ENCODE data around the gene CD3E.
A peak's percentile ranks its signal among the peaks of the same experiment; 100 is the strongest.

The CD3E gene

GRCh38 chr11:118264569-118265465 lies 39.7 kb upstream of the CD3E start:
- Histone ChIP-seq H3K4me1 (ENCODE audit: control extremely low read depth in 1 of 4, control insufficient read depth in 4 of 4, insufficient read depth in 4 of 4, low read length in 3 of 4) (peaks cover 5 to 24% (median 16%) of the 10 kb centered on the region in 4 experiments), H3K4me3 (ENCODE audit: control insufficient read depth in 1 of 7, extremely low read depth in 1 of 7, insufficient read depth in 4 of 7, low read depth in 2 of 7, low read length in 6 of 7) (peak overlapping the region in 5 of 7 experiments; percentile 60 to 81 (median 66)), H3K9me3 (ENCODE audit: control extremely low read depth in 1 of 5, control insufficient read depth in 4 of 5, insufficient read depth in 2 of 5, low read depth in 1 of 5, low read length in 4 of 5) (peaks cover 0 to 2% (median 0%) of the 10 kb centered on the region in 5 experiments), H3K27ac (ENCODE audit: insufficient read depth in 1 of 2, low read depth in 1 of 2, low read length in 2 of 2, poor library complexity in 1 of 2, severe bottlenecking in 2 of 2) (no peak overlapping the region), H3K36me3 (ENCODE audit: control insufficient read depth in 4 of 4, insufficient read depth in 4 of 4, low read length in 3 of 4) (no peaks in the 10 kb centered on the region), H3K27me3 (replicated peaks in 2 of 5; ENCODE audit: control insufficient read depth in 4 of 5, insufficient read depth in 5 of 5, low read length in 4 of 5) (no peaks in the 10 kb centered on the region)
- 96% methylated on average over 11 of the region's 13 CpGs for WGBS (ENCODE audit: insufficient coverage)
- DNase-seq = no peak
- CTCF ChIA-PET = interaction anchor here (0.6 to 2.8 kb wide), 17 partner anchors 9 to 80 kb away, joined by 3 to 19 read pairs (median 3); partner anchors contain the start of gene MPZL3
- POLR2A ChIA-PET = interaction anchor here (0.5 to 0.8 kb wide), 4 partner anchors 46 to 773 kb away, joined by 3 read pairs; no protein-coding TSS in a partner anchor

- H3K36me3 ChIP-seq (ENCODE audit: control insufficient read depth in 4 of 4, insufficient read depth in 4 of 4, low read length in 3 of 4) = no peaks in the 10 kb centered on the region
- no peak overlapping the region for H3K4me3 ChIP-seq (ENCODE audit: control insufficient read depth in 1 of 7, extremely low read depth in 1 of 7, insufficient read depth in 4 of 7, low read depth in 2 of 7, low read length in 6 of 7)
- no peak for DNase-seq
- peaks cover 0 to 2% (median 0%) of the 10 kb centered on the region in 5 experiments for H3K9me3 ChIP-seq (ENCODE audit: control extremely low read depth in 1 of 5, control insufficient read depth in 4 of 5, insufficient read depth in 2 of 5, low read depth in 1 of 5, low read length in 4 of 5)
- H3K4me1 ChIP-seq (ENCODE audit: control extremely low read depth in 1 of 4, control insufficient read depth in 4 of 4, insufficient read depth in 4 of 4, low read length in 3 of 4) = peaks cover 5 to 24% (median 16%) of the 10 kb centered on the region in 4 experiments
- H3K27me3 ChIP-seq (replicated peaks in 2 of 5; ENCODE audit: control insufficient read depth in 4 of 5, insufficient read depth in 5 of 5, low read length in 4 of 5) = no peaks in the 10 kb centered on the region
- 50% methylated on average over 1 of the region's 1 CpG for WGBS (ENCODE audit: insufficient coverage)
- H3K27ac ChIP-seq (ENCODE audit: insufficient read depth in 1 of 2, low read depth in 1 of 2, low read length in 2 of 2, poor library complexity in 1 of 2, severe bottlenecking in 2 of 2) = no peak overlapping the region
- CTCF ChIA-PET = interaction anchor here (0.8 to 1.4 kb wide), 7 partner anchors 10 to 81 kb away, joined by 3 to 9 read pairs (median 3); no protein-coding TSS in a partner anchor
- POLR2A ChIA-PET = interaction anchor here (0.8 kb wide), 1 partner anchor 198 kb away, joined by 3 read pairs; no protein-coding TSS in a partner anchor
Measured at GRCh38 chr11:118265954-118266353, 38.6 kb upstream of the CD3E start.

DNA sequence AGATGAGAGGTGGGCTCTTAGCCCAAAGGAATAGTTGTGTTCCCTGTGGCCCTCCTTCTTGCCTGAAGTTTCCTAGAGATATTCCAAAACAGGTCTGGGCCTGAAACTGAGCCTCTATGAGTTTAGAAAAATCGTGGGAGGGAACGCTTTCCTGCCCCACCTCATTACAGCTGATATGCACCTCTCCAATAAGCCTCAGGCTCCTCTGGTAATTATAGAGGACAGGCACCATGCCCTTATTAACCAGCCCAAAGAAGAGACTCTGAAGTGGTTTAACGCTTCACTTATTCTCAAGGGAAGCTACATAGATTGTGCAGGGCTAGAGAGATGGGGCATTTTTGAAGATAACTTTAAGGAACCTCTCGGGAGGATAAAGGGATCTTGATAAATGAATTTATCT lies 37.0 kb upstream of the CD3E start:
- H3K27me3 ChIP-seq (replicated peaks in 2 of 5; ENCODE audit: control insufficient read depth in 4 of 5, insufficient read depth in 5 of 5, low read length in 4 of 5) = no peaks in the 10 kb centered on the region
- H3K36me3 ChIP-seq (ENCODE audit: control insufficient read depth in 4 of 4, insufficient read depth in 4 of 4, low read length in 3 of 4) = no peaks in the 10 kb centered on the region
- H3K4me1 ChIP-seq (ENCODE audit: control extremely low read depth in 1 of 4, control insufficient read depth in 4 of 4, insufficient read depth in 4 of 4, low read length in 3 of 4) = peaks cover 5 to 24% (median 16%) of the 10 kb centered on the region in 4 experiments
- H3K9me3 ChIP-seq (ENCODE audit: control extremely low read depth in 1 of 5, control insufficient read depth in 4 of 5, insufficient read depth in 2 of 5, low read depth in 1 of 5, low read length in 4 of 5) = no peaks in the 10 kb centered on the region
- CTCF ChIA-PET = interaction anchor here (0.8 to 1.5 kb wide), 3 partner anchors 11 to 28 kb away, joined by 3 to 6 read pairs (median 3); no protein-coding TSS in a partner anchor
- no peak overlapping the region for H3K4me3 ChIP-seq (ENCODE audit: control insufficient read depth in 1 of 7, extremely low read depth in 1 of 7, insufficient read depth in 4 of 7, low read depth in 2 of 7, low read length in 6 of 7)
- no peak overlapping the region for H3K27ac ChIP-seq (ENCODE audit: insufficient read depth in 1 of 2, low read depth in 1 of 2, low read length in 2 of 2, poor library complexity in 1 of 2, severe bottlenecking in 2 of 2)
- WGBS (ENCODE audit: insufficient coverage) = no CpG with 5 or more reads among the region's 4 CpGs
- no peak for DNase-seq
- POLR2A ChIA-PET = no interaction called here

- POLR2A ChIA-PET = no interaction called here
- no peak overlapping the region for H3K4me3 ChIP-seq (ENCODE audit: control insufficient read depth in 1 of 7, extremely low read depth in 1 of 7, insufficient read depth in 4 of 7, low read depth in 2 of 7, low read length in 6 of 7)
- H3K9me3 ChIP-seq (ENCODE audit: control extremely low read depth in 1 of 5, control insufficient read depth in 4 of 5, insufficient read depth in 2 of 5, low read depth in 1 of 5, low read length in 4 of 5) = no peaks in the 10 kb centered on the region
- H3K27ac ChIP-seq (ENCODE audit: insufficient read depth in 1 of 2, low read depth in 1 of 2, low read length in 2 of 2, poor library complexity in 1 of 2, severe bottlenecking in 2 of 2) = no peak overlapping the region
- DNase-seq = no peak
- no peaks in the 10 kb centered on the region for H3K27me3 ChIP-seq (replicated peaks in 2 of 5; ENCODE audit: control insufficient read depth in 4 of 5, insufficient read depth in 5 of 5, low read length in 4 of 5)
- WGBS (ENCODE audit: insufficient coverage) = 100% methylated on average over 1 of the region's 2 CpGs
- CTCF ChIA-PET = no interaction called here
- H3K36me3 ChIP-seq (ENCODE audit: control insufficient read depth in 4 of 4, insufficient read depth in 4 of 4, low read length in 3 of 4) = no peaks in the 10 kb centered on the region
- H3K4me1 ChIP-seq (ENCODE audit: control extremely low read depth in 1 of 4, control insufficient read depth in 4 of 4, insufficient read depth in 4 of 4, low read length in 3 of 4) = no peaks in the 10 kb centered on the region
Measured at GRCh38 chr11:118272001-118272400, 32.5 kb upstream of the CD3E start.

GRCh38 chr11:118274186-118274585 lies 30.3 kb upstream of the CD3E start:
- Histone ChIP-seq H3K36me3 (ENCODE audit: control insufficient read depth in 4 of 4, insufficient read depth in 4 of 4, low read length in 3 of 4) (no peaks in the 10 kb centered on the region), H3K27me3 (replicated peaks in 2 of 5; ENCODE audit: control insufficient read depth in 4 of 5, insufficient read depth in 5 of 5, low read length in 4 of 5) (no peaks in the 10 kb centered on the region), H3K4me3 (ENCODE audit: control insufficient read depth in 1 of 7, extremely low read depth in 1 of 7, insufficient read depth in 4 of 7, low read depth in 2 of 7, low read length in 6 of 7) (no peak overlapping the region), H3K9me3 (ENCODE audit: control extremely low read depth in 1 of 5, control insufficient read depth in 4 of 5, insufficient read depth in 2 of 5, low read depth in 1 of 5, low read length in 4 of 5) (no peaks in the 10 kb centered on the region), H3K4me1 (ENCODE audit: control extremely low read depth in 1 of 4, control insufficient read depth in 4 of 4, insufficient read depth in 4 of 4, low read length in 3 of 4) (no peaks in the 10 kb centered on the region), H3K27ac (ENCODE audit: insufficient read depth in 1 of 2, low read depth in 1 of 2, low read length in 2 of 2, poor library complexity in 1 of 2, severe bottlenecking in 2 of 2) (no peak overlapping the region)
- no peak for DNase-seq
- POLR2A ChIA-PET = no interaction called here
- CTCF ChIA-PET = interaction anchor here (1.3 to 1.5 kb wide), 2 partner anchors 9 to 130 kb away, joined by 4 to 5 read pairs; no protein-coding TSS in a partner anchor
- WGBS (ENCODE audit: insufficient coverage) = no CpG with 5 or more reads among the region's 2 CpGs

DNA sequence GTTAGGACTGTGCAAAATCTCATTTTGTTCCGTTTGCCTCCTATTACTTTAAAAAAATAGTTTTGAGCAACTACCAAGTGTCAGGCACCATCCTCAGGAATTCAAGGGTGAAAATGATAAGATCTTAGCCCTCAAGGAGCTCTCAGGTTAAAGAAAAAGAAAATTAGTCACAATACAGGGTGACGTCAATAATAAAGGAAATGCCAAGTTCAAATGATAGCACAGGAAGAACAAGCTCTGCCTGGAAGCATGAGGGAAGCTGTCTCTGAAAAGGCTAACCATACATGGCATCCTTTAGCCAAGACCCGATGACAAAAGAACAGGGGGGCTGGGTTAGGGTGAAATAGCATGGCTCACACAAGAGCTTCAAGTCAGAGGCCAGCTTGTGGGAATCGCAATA lies 29.4 kb upstream of the CD3E start:
- CTCF ChIA-PET = interaction anchor here (0.9 to 4.2 kb wide), 9 partner anchors 9 to 76 kb away, joined by 3 to 21 read pairs (median 4); partner anchors contain the start of gene MPZL2
- no peak for DNase-seq
- Histone ChIP-seq H3K27me3 (replicated peaks in 2 of 5; ENCODE audit: control insufficient read depth in 4 of 5, insufficient read depth in 5 of 5, low read length in 4 of 5) (no peaks in the 10 kb centered on the region), H3K4me1 (ENCODE audit: control extremely low read depth in 1 of 4, control insufficient read depth in 4 of 4, insufficient read depth in 4 of 4, low read length in 3 of 4) (no peaks in the 10 kb centered on the region), H3K27ac (ENCODE audit: insufficient read depth in 1 of 2, low read depth in 1 of 2, low read length in 2 of 2, poor library complexity in 1 of 2, severe bottlenecking in 2 of 2) (no peak overlapping the region), H3K9me3 (ENCODE audit: control extremely low read depth in 1 of 5, control insufficient read depth in 4 of 5, insufficient read depth in 2 of 5, low read depth in 1 of 5, low read length in 4 of 5) (no peaks in the 10 kb centered on the region), H3K4me3 (ENCODE audit: control insufficient read depth in 1 of 7, extremely low read depth in 1 of 7, insufficient read depth in 4 of 7, low read depth in 2 of 7, low read length in 6 of 7) (no peak overlapping the region), H3K36me3 (ENCODE audit: control insufficient read depth in 4 of 4, insufficient read depth in 4 of 4, low read length in 3 of 4) (no peaks in the 10 kb centered on the region)
- POLR2A ChIA-PET = no interaction called here
- 69% methylated on average over 3 of the region's 4 CpGs for WGBS (ENCODE audit: insufficient coverage)

- CTCF ChIA-PET = interaction anchor here (0.7 to 4.2 kb wide), 9 partner anchors 11 to 89 kb away, joined by 3 to 21 read pairs (median 4); partner anchors contain the start of gene MPZL2
- no peak for DNase-seq
Measured at GRCh38 chr11:118276422-118276821, 28.1 kb upstream of the CD3E start.

More at GRCh38 chr11:118276422-118276821, 28.1 kb upstream of the CD3E start:
- no peak overlapping the region for H3K27ac ChIP-seq (ENCODE audit: insufficient read depth in 1 of 2, low read depth in 1 of 2, low read length in 2 of 2, poor library complexity in 1 of 2, severe bottlenecking in 2 of 2)
- no peaks in the 10 kb centered on the region for H3K4me1 ChIP-seq (ENCODE audit: control extremely low read depth in 1 of 4, control insufficient read depth in 4 of 4, insufficient read depth in 4 of 4, low read length in 3 of 4)
- no peaks in the 10 kb centered on the region for H3K36me3 ChIP-seq (ENCODE audit: control insufficient read depth in 4 of 4, insufficient read depth in 4 of 4, low read length in 3 of 4)
- 100% methylated on average over 1 of the region's 1 CpG for WGBS (ENCODE audit: insufficient coverage)
- H3K4me3 ChIP-seq (ENCODE audit: control insufficient read depth in 1 of 7, extremely low read depth in 1 of 7, insufficient read depth in 4 of 7, low read depth in 2 of 7, low read length in 6 of 7) = no peak overlapping the region
- H3K27me3 ChIP-seq (replicated peaks in 2 of 5; ENCODE audit: control insufficient read depth in 4 of 5, insufficient read depth in 5 of 5, low read length in 4 of 5) = no peaks in the 10 kb centered on the region
- no peaks in the 10 kb centered on the region for H3K9me3 ChIP-seq (ENCODE audit: control extremely low read depth in 1 of 5, control insufficient read depth in 4 of 5, insufficient read depth in 2 of 5, low read depth in 1 of 5, low read length in 4 of 5)
- POLR2A ChIA-PET = no interaction called here

All from common myeloid progenitor, CD34-positive (primary cell).